GM23338 (cell line): ENCODE results near the gene TXNDC9. TPM values are rescaled to one million over a fixed set of nuclear protein-coding genes. Genes with fewer than 3 reads are reported as not detected.
"Not testable (repeated sequence)": the region's sequence is repeated elsewhere in the genome, so short reads cannot be mapped to it uniquely, and the experiment has no call there.

Experiments
- ATAC-seq: fragments of 200-7000 bp; cut with Tn5 transposase; 3 replicates; pipeline ENCODE4 v1.9.1; 2020
- DNase-seq: peaks from one replicate; pipeline ENCODE4 v3.0.0-alpha.2; 2015; ENCODE audit warnings: low spot score
- H2AFZ ChIP-seq: fragments of 200-600 bp; sonication (generic); 2 replicates; pipeline ENCODE4 v1.8.0; 2016; ENCODE audit warnings: antibody characterized with exemption, mild to moderate bottlenecking, moderate library complexity
- H3F3A ChIP-seq: fragments of 200-600 bp; sonication (generic); replicated peaks from 2 replicates; pipeline ENCODE4 v1.8.0; 2017; ENCODE audit warnings: antibody characterized with exemption, mixed run types, low read depth
- H3K27ac ChIP-seq: fragments of 200-600 bp; sonication (generic); 2 replicates; pipeline ENCODE4 v1.6.1; 2016; ENCODE audit warnings: low read depth
- H3K27me3 ChIP-seq: fragments of 200-600 bp; sonication (generic); 2 replicates; pipeline ENCODE4 v1.8.0; 2016; ENCODE audit warnings: mild to moderate bottlenecking, mixed run types, moderate library complexity; ENCODE audit not compliant: insufficient read depth
- H3K36me3 ChIP-seq: fragments of 200-600 bp; sonication (generic); 2 replicates; pipeline ENCODE4 v1.8.0; 2016; ENCODE audit warnings: mild to moderate bottlenecking; ENCODE audit not compliant: insufficient read depth
- H3K4me1 ChIP-seq: fragments of 200-600 bp; sonication (generic); 2 replicates; pipeline ENCODE4 v1.8.0; 2016; ENCODE audit warnings: mild to moderate bottlenecking, moderate library complexity; ENCODE audit not compliant: insufficient read depth
- H3K4me2 ChIP-seq: fragments of 200-600 bp; sonication (generic); 2 replicates; pipeline ENCODE4 v1.7.1; 2017; ENCODE audit warnings: mixed run types
- H3K4me3 ChIP-seq: fragments of 200-600 bp; sonication (generic); 2 replicates; pipeline ENCODE4 v1.6.1; 2016; ENCODE audit warnings: mixed run types
- H3K79me2 ChIP-seq: fragments of 200-600 bp; sonication (generic); replicated peaks from 2 replicates; pipeline ENCODE4 v1.8.0; 2017; ENCODE audit warnings: mild to moderate bottlenecking; ENCODE audit not compliant: insufficient read depth
- H3K9me2 ChIP-seq: fragments of 200-600 bp; sonication (generic); 2 replicates; pipeline ENCODE4 v1.8.0; 2017; ENCODE audit not compliant: insufficient read depth
- H4K20me1 ChIP-seq: fragments of 200-600 bp; sonication (generic); replicated peaks from 2 replicates; pipeline ENCODE4 v1.8.0; 2017; ENCODE audit warnings: mild to moderate bottlenecking; ENCODE audit not compliant: insufficient read depth
- H3K27ac Mint-ChIP-seq: 2 replicates; pipeline ENCODE4 v1.8.0; 2020; ENCODE audit warnings: inconsistent platforms, mild to moderate bottlenecking, moderate library complexity, mixed read lengths
- H3K27me3 Mint-ChIP-seq: 3 replicates; pipeline ENCODE4 v1.8.0; 2022; ENCODE audit warnings: low read depth, mild to moderate bottlenecking, moderate library complexity, mixed read lengths, inconsistent platforms; ENCODE audit not compliant: insufficient read depth, poor library complexity
- H3K36me3 Mint-ChIP-seq: 3 replicates; pipeline ENCODE4 v1.8.0; 2021; ENCODE audit warnings: low read depth, mild to moderate bottlenecking, inconsistent platforms, moderate library complexity, mixed read lengths
- H3K4me1 Mint-ChIP-seq: 3 replicates; pipeline ENCODE4 v1.8.0; 2020; ENCODE audit warnings: mild to moderate bottlenecking, inconsistent platforms, mixed read lengths
- H3K4me3 Mint-ChIP-seq: 3 replicates; pipeline ENCODE4 v1.8.0; 2021; ENCODE audit warnings: moderate library complexity, mild to moderate bottlenecking, inconsistent platforms, mixed read lengths
- H3K9me3 Mint-ChIP-seq: 3 replicates; pipeline ENCODE4 v1.8.0; 2020; ENCODE audit warnings: moderate library complexity, mild to moderate bottlenecking, inconsistent platforms, mixed read lengths
- CREB1 ChIP-seq: fragments of 250-450 bp; sonication (Bioruptor Pico); IDR thresholded peaks from 2 replicates; pipeline ENCODE4 v1.5.0; 2020; ENCODE audit warnings: low read depth, mild to moderate bottlenecking, moderate library complexity
- EZH2 ChIP-seq: fragments of 200-600 bp; sonication (generic); IDR thresholded peaks from one replicate; pipeline ENCODE4 v1.8.0; 2017; ENCODE audit warnings: antibody characterized with exemption, mild to moderate bottlenecking, low read depth; ENCODE audit not compliant: unreplicated experiment
- NANOG ChIP-seq: IDR thresholded peaks from 2 replicates; pipeline ENCODE4 v1.6.1; 2016; ENCODE audit warnings: antibody characterized with exemption, borderline replicate concordance
- POLR2AphosphoS5 ChIP-seq: IDR thresholded peaks from 2 replicates; pipeline ENCODE4 v1.6.1; 2016; ENCODE audit warnings: antibody characterized with exemption, low read depth
- REST ChIP-seq: IDR thresholded peaks from one replicate; pipeline ENCODE4 v1.6.1; 2018; ENCODE audit warnings: antibody characterized with exemption; ENCODE audit not compliant: unreplicated experiment
- STAT1 ChIP-seq: IDR thresholded peaks from one replicate; pipeline ENCODE4 v1.6.1; 2016; ENCODE audit warnings: antibody characterized with exemption; ENCODE audit not compliant: unreplicated experiment
- ZNF114 ChIP-seq: fragments of 250-450 bp; sonication (Bioruptor Pico); IDR thresholded peaks from 2 replicates; pipeline ENCODE4 v1.5.0; 2020; ENCODE audit warnings: mild to moderate bottlenecking, moderate library complexity
- polyA plus RNA-seq: library from polyadenylated mRNA; unstranded; fragments of >200 nt; fragmentation: Nextera tagmentation; extraction: Ambion mirVana; gene quantifications from 2 replicates; pipeline ENCODE4 v1.2.1, GENCODE V29; 2016
- total RNA-seq: library from RNA; depleted of rRNA; stranded (reverse); fragments of >200 nt; shearing (Covaris generic); gene quantifications from 2 replicates; pipeline ENCODE4 v1.2.3, GENCODE V29; 2014
- TF ChIP-seq, protein P1 (sequence below), 2 experiments: fragments of 200-600 bp in 1 of 2; sonication (generic) in 1 of 2; conservative IDR thresholded peaks; 2 replicates each; pipeline versions ENCODE4 v1.5.1 to v1.6.1; 2016 to 2017; ENCODE audit warnings: antibody characterized with exemption in 2 of 2, low read depth in 2 of 2, mild to moderate bottlenecking in 2 of 2, moderate library complexity in 1 of 2

Gene TXNDC9
- total and polyA plus RNA-seq, 2 experiments from 2014 or later, result 54.4 to 67.4 TPM

DNA sequence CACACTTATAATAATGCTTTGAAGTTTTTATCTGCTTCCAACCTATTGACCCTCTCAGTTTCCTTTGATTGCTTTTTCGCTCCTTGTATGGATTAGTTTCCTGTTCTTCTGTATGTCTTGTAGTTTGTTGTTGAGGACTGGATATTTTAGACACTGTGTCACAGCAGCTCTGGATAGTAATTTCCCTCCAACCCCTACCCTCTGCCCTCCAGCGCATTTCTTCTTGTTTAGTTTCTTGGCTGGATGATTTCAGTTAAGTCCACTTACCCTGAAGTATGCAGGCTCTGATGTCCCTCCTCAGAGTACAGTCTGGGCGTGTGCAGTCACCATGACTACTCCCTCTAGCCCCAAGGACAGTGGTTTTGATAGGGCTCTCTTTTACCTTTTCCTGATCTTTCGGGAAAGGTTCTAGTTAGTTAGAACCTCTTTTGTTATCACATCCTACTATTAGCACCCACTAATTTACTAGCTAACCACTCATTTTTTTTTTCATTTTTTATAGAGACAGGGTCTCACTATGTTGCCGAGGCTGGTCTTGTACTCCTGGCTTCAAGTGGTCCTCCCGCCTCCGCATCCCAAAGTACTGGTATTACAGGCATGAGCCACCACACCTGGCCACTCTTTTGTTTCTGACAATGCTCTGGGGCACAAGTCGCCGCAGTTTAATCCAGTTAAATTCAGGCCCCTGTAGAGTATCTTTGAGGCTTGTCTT, 18.8 kb downstream of the TXNDC9 start (continued):
- TF ChIP-seq, protein P1, sequence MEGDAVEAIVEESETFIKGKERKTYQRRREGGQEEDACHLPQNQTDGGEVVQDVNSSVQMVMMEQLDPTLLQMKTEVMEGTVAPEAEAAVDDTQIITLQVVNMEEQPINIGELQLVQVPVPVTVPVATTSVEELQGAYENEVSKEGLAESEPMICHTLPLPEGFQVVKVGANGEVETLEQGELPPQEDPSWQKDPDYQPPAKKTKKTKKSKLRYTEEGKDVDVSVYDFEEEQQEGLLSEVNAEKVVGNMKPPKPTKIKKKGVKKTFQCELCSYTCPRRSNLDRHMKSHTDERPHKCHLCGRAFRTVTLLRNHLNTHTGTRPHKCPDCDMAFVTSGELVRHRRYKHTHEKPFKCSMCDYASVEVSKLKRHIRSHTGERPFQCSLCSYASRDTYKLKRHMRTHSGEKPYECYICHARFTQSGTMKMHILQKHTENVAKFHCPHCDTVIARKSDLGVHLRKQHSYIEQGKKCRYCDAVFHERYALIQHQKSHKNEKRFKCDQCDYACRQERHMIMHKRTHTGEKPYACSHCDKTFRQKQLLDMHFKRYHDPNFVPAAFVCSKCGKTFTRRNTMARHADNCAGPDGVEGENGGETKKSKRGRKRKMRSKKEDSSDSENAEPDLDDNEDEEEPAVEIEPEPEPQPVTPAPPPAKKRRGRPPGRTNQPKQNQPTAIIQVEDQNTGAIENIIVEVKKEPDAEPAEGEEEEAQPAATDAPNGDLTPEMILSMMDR (conservative IDR thresholded peaks at IDR 0.05; ENCODE audit: low read depth in 2 of 2), result no peak
- no peak for TF ChIP-seq ZNF114 (CRISPR knock-in tag)

- H4K20me1 ChIP-seq, H3K4me2 ChIP-seq, H3K27ac Mint-ChIP-seq, H3K36me3 ChIP-seq, H3K4me3 Mint-ChIP-seq, H3K27ac ChIP-seq, H3K4me3 ChIP-seq, H3K27me3 Mint-ChIP-seq, H3K79me2 ChIP-seq, H3K9me2 ChIP-seq, H2AFZ ChIP-seq, DNase-seq, H3K27me3 ChIP-seq, H3K4me1 ChIP-seq, H3K9me3 Mint-ChIP-seq, H3F3A ChIP-seq, ATAC-seq, H3K4me1 Mint-ChIP-seq, H3K36me3 Mint-ChIP-seq: not testable (repeated sequence)
These were observed 35.0 kb downstream of the TXNDC9 start, which contains the start of gene LYG1 for GRCh38 chr2:99301097-99301496. TSS of gene LYG1 (minus strand) at chr2:99301197. CDS start at chr2:99295670, 5,527 bp downstream.

- H3K4me1 ChIP-seq, result no peaks in the 10 kb centered on the region
- H3K4me1 Mint-ChIP-seq, result no peaks in the 10 kb centered on the region
- no peaks in the 10 kb centered on the region for H3K36me3 Mint-ChIP-seq
- H4K20me1 ChIP-seq, result no peaks in the 10 kb centered on the region
- no peak overlapping the region for H2AFZ ChIP-seq
- H3K27me3 Mint-ChIP-seq, result no peaks in the 10 kb centered on the region
- no peak overlapping the region for H3K27ac Mint-ChIP-seq
- no peak for TF ChIP-seq CREB1
- TF ChIP-seq STAT1, result no peak
- H3K4me2 ChIP-seq, result no peak overlapping the region
- no peaks in the 10 kb centered on the region for H3F3A ChIP-seq
- DNase-seq (no peak), ATAC-seq (no peak)
- no peak overlapping the region for H3K4me3 Mint-ChIP-seq
- H3K79me2 ChIP-seq, result no peaks in the 10 kb centered on the region
- H3K36me3 ChIP-seq, result no peaks in the 10 kb centered on the region
- H3K27ac ChIP-seq, result no peak overlapping the region
- no peak overlapping the region for H3K4me3 ChIP-seq
- H3K9me3 Mint-ChIP-seq, result no peaks in the 10 kb centered on the region
- H3K27me3 ChIP-seq, result no peaks in the 10 kb centered on the region
- H3K9me2 ChIP-seq, result no peaks in the 10 kb centered on the region; the same call in 1 of the 2 replicates
These were observed 36.6 kb downstream of the TXNDC9 start for GRCh38 chr2:99299580-99299979.

- DNase-seq, result no peak
- Mint-ChIP-seq H3K4me1 (no peaks in the 10 kb centered on the region), H3K36me3 (no peaks in the 10 kb centered on the region), H3K27me3 (no peaks in the 10 kb centered on the region), H3K27ac (no peak overlapping the region), H3K4me3 (no peak overlapping the region), H3K9me3 (no peaks in the 10 kb centered on the region)
- H3K27me3 ChIP-seq, result no peaks in the 10 kb centered on the region
- no peak overlapping the region for H3K4me2 ChIP-seq
- no peaks in the 10 kb centered on the region for H3F3A ChIP-seq
- no peak overlapping the region for H2AFZ ChIP-seq
- no peak for ATAC-seq
- H3K9me2 ChIP-seq, result no peaks in the 10 kb centered on the region
- H3K4me1 ChIP-seq, result no peaks in the 10 kb centered on the region
- H3K79me2 ChIP-seq, result no peaks in the 10 kb centered on the region
- no peak overlapping the region for H3K27ac ChIP-seq
- H3K4me3 ChIP-seq, result no peak overlapping the region
- no peaks in the 10 kb centered on the region for H4K20me1 ChIP-seq
- H3K36me3 ChIP-seq, result no peaks in the 10 kb centered on the region
- no peak for TF ChIP-seq REST
- no peak for TF ChIP-seq POLR2AphosphoS5
- TF ChIP-seq CREB1, result no peak
- TF ChIP-seq, protein P1 (conservative IDR thresholded peaks at IDR 0.05; ENCODE audit: low read depth in 2 of 2), result no peak
- no peak for TF ChIP-seq NANOG
- no peak for TF ChIP-seq EZH2
- TF ChIP-seq ZNF114 (CRISPR knock-in tag), result no peak
- TF ChIP-seq STAT1, result no peak
These were observed 38.1 kb downstream of the TXNDC9 start for GRCh38 chr2:99297994-99298393.
